Parathyroid adenoma (tissue), 2 donors: ENCODE data around the gene ANKLE2.

Experiments used
- H2AFZ ChIP-seq: fragments of 300-600 bp; sonication (generic); one replicate; pipeline ENCODE4 v1.7.0; 2017; ENCODE audit warnings: antibody characterized with exemption, mild to moderate bottlenecking
- H3K27ac ChIP-seq: fragments of 300-600 bp; sonication (generic); one replicate; pipeline ENCODE4 v1.7.0; 2017
- H3K27me3 ChIP-seq: fragments of 300-600 bp; sonication (generic); one replicate; pipeline ENCODE4 v1.7.0; 2017; ENCODE audit warnings: low read length; ENCODE audit not compliant: control insufficient read depth, insufficient read depth
- H3K36me3 ChIP-seq: fragments of 300-600 bp; sonication (generic); one replicate; pipeline ENCODE4 v1.7.0; 2017; ENCODE audit warnings: low read length; ENCODE audit not compliant: control insufficient read depth, insufficient read depth
- H3K4me1 ChIP-seq: fragments of 300-600 bp; sonication (generic); one replicate; pipeline ENCODE4 v1.7.0; 2017; ENCODE audit warnings: control low read depth
- H3K4me2 ChIP-seq: fragments of 300-600 bp; sonication (generic); one replicate; pipeline ENCODE4 v1.7.0; 2017; ENCODE audit warnings: low read length
- H3K4me3 ChIP-seq: fragments of 300-600 bp; sonication (generic); one replicate; pipeline ENCODE4 v1.7.0; 2017; ENCODE audit warnings: low read depth, low read length
- H3K79me2 ChIP-seq: fragments of 300-600 bp; sonication (generic); one replicate; pipeline ENCODE4 v1.7.0; 2017; ENCODE audit warnings: control low read depth
- H3K9ac ChIP-seq: fragments of 300-600 bp; sonication (generic); one replicate; pipeline ENCODE4 v1.7.0; 2017; ENCODE audit warnings: mild to moderate bottlenecking
- H3K9me3 ChIP-seq: fragments of 300-600 bp; sonication (generic); one replicate; pipeline ENCODE4 v1.7.0; 2017; ENCODE audit warnings: low read length; ENCODE audit not compliant: control insufficient read depth
- TF ChIP-seq, protein P1 (sequence below): fragments of 300-600 bp; sonication (generic); IDR thresholded peaks from one replicate; pipeline ENCODE4 v1.7.0; 2017; ENCODE audit warnings: antibody characterized with exemption, mild to moderate bottlenecking
- donor health status: primary hyperparathyroidism.

Gene ANKLE2

GRCh38 chr12:132717011-132717410 is 44.6 kb downstream of the ANKLE2 start:
- no peak overlapping the region for H3K27ac ChIP-seq

GRCh38 chr12:132716356-132716755 is 45.3 kb downstream of the ANKLE2 start:
- no peak overlapping the region for H3K4me3 ChIP-seq
- H3K27ac ChIP-seq, result no peak overlapping the region
- no peak overlapping the region for H2AFZ ChIP-seq
- no peaks in the 10 kb centered on the region for H3K4me1 ChIP-seq
- no peak overlapping the region for H3K4me2 ChIP-seq
- H3K27me3 ChIP-seq, result no peaks in the 10 kb centered on the region
- no peaks in the 10 kb centered on the region for H3K36me3 ChIP-seq
- H3K79me2 ChIP-seq, result peaks cover 1% of the 10 kb centered on the region
- H3K9ac ChIP-seq, result no peak overlapping the region
- TF ChIP-seq, protein P1, sequence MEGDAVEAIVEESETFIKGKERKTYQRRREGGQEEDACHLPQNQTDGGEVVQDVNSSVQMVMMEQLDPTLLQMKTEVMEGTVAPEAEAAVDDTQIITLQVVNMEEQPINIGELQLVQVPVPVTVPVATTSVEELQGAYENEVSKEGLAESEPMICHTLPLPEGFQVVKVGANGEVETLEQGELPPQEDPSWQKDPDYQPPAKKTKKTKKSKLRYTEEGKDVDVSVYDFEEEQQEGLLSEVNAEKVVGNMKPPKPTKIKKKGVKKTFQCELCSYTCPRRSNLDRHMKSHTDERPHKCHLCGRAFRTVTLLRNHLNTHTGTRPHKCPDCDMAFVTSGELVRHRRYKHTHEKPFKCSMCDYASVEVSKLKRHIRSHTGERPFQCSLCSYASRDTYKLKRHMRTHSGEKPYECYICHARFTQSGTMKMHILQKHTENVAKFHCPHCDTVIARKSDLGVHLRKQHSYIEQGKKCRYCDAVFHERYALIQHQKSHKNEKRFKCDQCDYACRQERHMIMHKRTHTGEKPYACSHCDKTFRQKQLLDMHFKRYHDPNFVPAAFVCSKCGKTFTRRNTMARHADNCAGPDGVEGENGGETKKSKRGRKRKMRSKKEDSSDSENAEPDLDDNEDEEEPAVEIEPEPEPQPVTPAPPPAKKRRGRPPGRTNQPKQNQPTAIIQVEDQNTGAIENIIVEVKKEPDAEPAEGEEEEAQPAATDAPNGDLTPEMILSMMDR, result no peak
- no peaks in the 10 kb centered on the region for H3K9me3 ChIP-seq

More at GRCh38 chr12:132717011-132717410, 44.6 kb downstream of the ANKLE2 start:
- H3K36me3 ChIP-seq, result no peaks in the 10 kb centered on the region
- H3K79me2 ChIP-seq, result no peaks in the 10 kb centered on the region
- H3K4me2 ChIP-seq, result no peak overlapping the region
- H2AFZ ChIP-seq, result no peak overlapping the region
- H3K27me3 ChIP-seq, result no peaks in the 10 kb centered on the region
- H3K9ac ChIP-seq, result no peak overlapping the region
- no peaks in the 10 kb centered on the region for H3K9me3 ChIP-seq
- H3K4me1 ChIP-seq, result no peaks in the 10 kb centered on the region
- no peak overlapping the region for H3K4me3 ChIP-seq
- TF ChIP-seq, protein P1, result no peak

DNA sequence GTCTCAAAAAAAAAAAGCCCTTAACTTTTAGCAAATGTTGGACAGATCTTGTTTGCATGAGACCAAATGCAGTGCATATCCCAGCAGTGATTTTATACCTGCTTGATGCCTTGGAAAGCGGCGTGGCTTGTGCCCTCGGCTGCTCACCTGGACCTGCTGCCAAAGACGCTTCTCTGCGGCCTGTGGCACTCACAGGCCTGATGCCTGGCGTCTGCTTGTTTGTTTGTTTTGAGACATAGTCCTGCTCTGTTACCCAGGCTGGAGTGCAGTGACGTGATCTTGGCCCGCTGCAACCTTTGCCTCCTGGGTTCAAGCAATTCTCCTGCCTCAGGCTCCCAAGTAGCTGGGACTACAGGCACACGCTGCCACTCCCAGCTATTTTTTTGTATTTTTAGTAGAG is 45.8 kb downstream of the ANKLE2 start:
- Histone ChIP-seq H3K4me2 (no peak overlapping the region), H3K9me3 (no peaks in the 10 kb centered on the region), H3K79me2 (peaks cover 4% of the 10 kb centered on the region), H3K4me3 (no peak overlapping the region), H2AFZ (no peak overlapping the region), H3K4me1 (no peaks in the 10 kb centered on the region), H3K9ac (no peak overlapping the region), H3K27me3 (no peaks in the 10 kb centered on the region), H3K36me3 (no peaks in the 10 kb centered on the region), H3K27ac (no peak overlapping the region)
- TF ChIP-seq, protein P1, result no peak

GRCh38 chr12:132713123-132713522 is 48.5 kb downstream of the ANKLE2 start:
- Histone ChIP-seq H3K4me1 (no peaks in the 10 kb centered on the region), H3K9me3 (no peaks in the 10 kb centered on the region), H3K36me3 (no peaks in the 10 kb centered on the region), H2AFZ (no peak overlapping the region), H3K4me2 (no peak overlapping the region), H3K9ac (no peak overlapping the region), H3K79me2 (peaks cover 4% of the 10 kb centered on the region), H3K27ac (no peak overlapping the region), H3K4me3 (no peak overlapping the region), H3K27me3 (no peaks in the 10 kb centered on the region)
- TF ChIP-seq, protein P1, result no peak

GRCh38 chr12:132711080-132711843 is 50.4 kb downstream of the ANKLE2 start:
- Histone ChIP-seq H3K27me3 (no peaks in the 10 kb centered on the region), H3K9me3 (no peaks in the 10 kb centered on the region), H3K4me2 (peak overlapping the region; percentile 74), H3K79me2 (peaks cover 4% of the 10 kb centered on the region), H3K9ac (peak overlapping the region; percentile 33), H2AFZ (peak overlapping the region; percentile 84), H3K36me3 (no peaks in the 10 kb centered on the region), H3K4me1 (no peaks in the 10 kb centered on the region), H3K27ac (no peak overlapping the region), H3K4me3 (peak overlapping the region; percentile 61)
- TF ChIP-seq, protein P1, result no peak
